ENCODE data around the gene SMKR1.
"Not testable (repeated sequence)": the region's sequence is repeated elsewhere in the genome, so short reads cannot be mapped to it uniquely, and the experiment has no call there.

GRCh38 chr7:129534558-129535274 is 32.4 kb downstream of the SMKR1 start:
- not testable (repeated sequence) for TF ChIP-seq CTCF, POLR2A (IDR thresholded peaks at IDR 0.05)

All from testis (tissue), 2 donors.